ENCODE results near the gene ENKD1.

Gene ENKD1

DNA sequence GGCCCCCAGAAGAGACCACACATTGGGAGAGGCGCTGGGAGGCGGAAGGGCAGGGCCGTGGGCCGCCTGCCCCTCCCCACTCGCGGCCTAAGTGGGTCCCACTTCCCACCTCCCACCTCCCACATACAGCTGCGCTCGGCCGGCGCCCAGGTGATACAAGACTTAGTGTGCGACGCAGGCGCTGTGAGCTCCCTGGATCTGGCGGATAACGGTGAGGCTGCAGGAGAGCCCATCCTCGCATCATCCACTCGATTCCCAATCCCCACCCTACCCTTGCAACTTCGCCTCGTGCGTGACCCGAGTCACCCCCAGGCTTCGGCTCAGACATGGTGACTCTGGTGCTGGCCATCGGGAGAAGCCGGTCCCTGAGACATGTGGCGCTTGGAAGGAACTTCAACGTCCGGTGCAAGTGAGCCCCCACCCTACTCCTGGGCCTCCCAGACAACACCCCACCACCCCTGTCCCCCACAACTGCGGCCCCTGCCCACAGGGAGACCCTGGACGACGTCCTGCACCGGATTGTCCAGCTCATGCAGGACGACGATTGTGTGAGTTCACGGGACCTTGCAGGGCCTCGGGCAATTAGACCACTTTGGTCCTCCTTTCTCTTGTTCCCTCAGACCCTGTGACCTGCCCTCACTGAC lies 17.7 kb downstream of the ENKD1 start:
- DNase-seq = no peak

DNA sequence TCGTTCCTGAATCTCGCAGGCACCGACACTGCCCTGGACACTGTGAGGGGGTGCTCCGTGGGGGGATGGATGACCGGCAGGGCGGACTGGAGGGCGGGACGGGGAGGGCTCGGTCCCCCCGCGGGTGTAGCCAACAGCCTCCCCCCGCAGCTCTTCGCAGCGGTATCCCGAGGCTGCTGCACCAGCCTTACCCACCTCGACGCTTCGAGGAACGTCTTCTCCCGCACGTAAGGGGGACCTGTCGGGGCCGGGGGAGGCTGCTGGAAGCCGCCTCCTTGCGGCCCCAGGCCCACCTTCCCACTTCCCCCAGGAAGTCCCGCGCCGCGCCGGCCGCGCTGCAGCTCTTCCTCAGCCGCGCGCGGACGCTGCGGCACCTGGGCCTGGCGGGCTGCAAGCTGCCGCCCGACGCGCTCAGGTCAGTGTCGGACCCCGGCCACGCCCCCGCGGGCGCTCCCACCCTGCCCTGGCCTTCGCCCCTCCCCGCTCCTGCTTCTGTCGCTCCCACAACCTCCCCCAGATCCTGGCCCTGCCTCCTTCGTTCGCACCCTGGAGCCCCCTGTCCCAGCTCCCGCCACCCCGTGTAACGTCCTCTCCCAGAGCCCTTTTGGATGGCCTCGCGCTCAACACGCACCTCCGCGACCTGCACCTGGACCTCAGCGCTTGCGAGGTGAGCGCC lies 18.3 kb downstream of the ENKD1 start:
- no peak for DNase-seq

DNA sequence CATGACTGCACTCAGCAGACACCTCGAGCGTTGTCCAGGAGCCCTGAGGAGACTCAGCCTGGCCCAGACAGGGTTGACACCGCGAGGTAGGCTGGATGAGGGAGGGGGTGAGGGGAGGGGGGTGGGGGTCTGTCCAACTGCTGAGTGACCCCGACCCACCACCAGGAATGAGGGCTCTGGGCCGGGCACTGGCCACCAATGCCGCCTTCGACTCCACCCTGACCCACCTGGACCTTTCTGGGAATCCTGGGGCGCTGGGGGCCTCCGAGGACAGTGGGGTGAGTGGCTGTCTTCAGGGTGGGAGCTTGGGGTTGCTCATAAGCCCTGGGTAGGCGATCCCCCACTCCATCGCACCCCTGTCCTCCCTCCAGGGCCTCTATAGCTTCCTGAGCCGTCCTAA lies 18.9 kb downstream of the ENKD1 start:
- no peak for DNase-seq

DNA sequence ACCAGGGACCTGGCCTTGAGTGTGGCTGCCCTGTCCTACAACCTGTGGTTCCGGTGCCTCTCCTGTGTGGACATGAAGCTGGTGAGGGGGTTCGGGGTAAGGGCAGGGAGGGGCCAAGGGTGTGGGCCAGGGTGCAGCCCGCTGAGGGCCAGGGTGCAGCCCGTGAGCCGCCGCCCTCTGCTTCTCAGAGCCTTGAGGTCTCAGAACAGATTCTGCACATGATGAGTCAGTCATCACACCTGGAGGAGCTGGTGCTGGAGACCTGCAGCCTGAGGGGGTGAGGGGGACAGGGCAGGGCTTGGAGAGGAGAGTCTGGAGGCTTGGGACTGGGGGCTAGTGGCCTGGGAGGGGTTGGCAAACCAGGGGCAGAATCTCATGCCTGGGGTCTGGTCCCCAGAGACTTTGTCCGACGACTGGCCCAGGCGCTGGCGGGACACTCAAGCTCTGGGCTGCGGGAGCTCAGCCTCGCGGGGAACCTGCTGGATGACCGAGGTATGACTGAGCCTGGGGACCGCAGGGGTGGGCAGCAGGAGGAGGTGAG lies 19.4 kb downstream of the ENKD1 start:
- no peak for DNase-seq

DNA sequence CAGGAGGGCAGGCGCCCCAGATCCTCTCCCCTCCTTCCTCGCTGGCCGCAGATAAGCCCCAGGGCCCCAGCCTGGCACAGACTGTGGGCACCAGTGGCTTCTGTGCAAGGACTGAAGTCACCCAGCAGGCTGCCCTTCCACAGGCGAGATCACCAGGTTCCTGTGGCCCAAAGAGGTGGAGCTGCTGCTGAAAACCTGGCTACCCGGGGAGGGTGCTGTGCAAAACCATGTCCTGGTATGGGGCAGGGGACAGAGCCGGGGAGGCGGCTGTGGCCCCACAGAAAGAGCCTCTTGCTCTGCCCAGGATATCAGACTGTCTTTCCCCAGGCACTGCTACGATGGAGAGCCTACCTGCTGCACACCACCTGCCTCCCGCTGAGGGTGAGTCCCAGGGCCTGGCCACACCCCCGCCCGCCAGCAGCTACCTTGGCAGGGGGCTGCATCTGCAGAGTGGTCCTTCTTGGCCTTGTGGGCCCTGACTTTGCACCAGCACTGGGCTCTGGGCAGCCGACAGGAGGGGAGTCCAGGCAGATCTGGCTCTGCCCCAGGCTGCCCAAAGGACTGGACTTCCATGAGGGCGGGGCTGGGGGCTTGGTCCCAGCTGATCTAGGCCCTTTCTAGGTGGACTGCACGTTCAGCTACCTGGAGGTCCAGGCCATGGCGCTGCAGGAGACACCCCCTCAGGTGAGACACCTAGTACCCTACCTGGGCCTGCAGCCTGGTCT lies 21.0 kb downstream of the ENKD1 start:
- DNase-seq = no peak

DNA sequence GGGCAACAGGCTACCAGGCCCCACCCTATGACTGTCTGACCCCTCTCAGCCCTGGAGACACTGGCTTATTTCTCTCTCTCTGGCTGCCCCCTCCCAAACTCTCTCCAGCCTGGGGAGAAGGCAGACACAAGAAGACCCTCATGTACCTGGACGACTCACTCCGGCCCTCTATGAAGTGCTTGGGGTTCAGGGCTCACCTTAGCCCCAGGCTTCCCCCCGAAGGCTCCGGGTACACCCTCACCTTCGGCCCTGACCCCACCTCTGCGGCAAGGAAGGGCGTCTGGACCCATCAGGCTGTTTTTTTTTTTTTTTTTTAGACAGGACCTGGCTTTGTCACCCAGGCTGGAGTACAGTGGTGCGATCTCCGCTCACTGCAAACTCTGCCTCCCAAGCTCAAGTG lies 22.5 kb downstream of the ENKD1 start:
- no peak for DNase-seq

DNA sequence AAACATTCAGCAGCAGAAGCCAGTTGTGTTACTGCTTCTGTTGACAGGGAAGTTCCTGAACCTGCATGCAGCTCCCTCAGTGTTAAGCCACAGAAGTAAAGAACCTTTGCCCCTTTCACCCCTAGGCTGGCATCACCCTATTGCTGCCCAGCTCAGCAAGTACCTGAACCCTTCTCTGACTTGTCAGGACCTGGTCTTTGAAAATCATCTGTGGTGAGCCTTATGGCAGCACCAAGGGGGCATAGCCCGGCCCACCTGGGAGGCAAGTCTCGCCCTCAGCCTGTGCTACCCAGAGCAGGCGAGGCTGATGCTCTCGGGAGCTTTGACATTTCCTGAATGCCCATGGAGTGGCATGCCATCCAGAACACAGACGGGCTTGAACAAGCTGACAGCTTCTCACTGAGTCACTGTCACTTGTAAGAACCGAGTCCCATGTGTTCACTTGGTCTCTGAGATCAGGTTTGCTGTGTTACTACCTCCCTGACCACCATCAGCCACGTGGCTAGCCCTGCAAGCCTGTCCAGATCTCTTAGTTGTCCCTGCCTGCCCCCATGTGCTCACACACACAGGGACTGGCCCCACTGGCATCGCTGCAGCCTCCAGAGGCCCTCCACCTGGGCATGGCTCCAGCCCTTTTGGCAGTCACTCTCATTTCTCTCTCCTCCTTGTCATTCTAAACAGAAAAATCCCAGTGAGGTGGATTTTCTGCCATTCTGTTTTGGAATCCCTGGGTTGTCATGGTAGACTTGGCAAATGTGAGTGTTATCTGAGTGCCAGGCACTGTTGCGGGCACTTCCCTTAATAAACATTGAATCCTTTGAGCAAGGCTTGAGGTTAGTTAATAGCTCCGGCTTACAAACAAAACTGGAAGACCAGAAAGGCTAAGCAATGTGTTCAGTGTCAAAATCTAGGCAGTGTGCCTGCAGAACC lies 24.5 kb downstream of the ENKD1 start:
- no peak for DNase-seq

DNA sequence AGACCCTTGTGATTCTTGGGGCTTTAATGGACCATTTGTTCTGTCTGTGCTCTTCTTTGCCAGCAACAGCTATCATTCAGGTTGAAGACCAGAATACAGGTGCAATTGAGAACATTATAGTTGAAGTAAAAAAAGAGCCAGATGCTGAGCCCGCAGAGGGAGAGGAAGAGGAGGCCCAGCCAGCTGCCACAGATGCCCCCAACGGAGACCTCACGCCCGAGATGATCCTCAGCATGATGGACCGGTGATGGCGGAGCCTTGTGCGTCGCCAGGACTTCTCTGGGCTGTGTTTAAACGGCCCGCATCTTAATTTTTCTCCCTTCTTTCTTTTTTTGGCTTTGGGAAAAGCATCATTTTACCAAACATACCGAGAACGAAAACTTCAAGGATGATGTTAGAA lies 28.9 kb downstream of the ENKD1 start:
- no peak for DNase-seq

DNA sequence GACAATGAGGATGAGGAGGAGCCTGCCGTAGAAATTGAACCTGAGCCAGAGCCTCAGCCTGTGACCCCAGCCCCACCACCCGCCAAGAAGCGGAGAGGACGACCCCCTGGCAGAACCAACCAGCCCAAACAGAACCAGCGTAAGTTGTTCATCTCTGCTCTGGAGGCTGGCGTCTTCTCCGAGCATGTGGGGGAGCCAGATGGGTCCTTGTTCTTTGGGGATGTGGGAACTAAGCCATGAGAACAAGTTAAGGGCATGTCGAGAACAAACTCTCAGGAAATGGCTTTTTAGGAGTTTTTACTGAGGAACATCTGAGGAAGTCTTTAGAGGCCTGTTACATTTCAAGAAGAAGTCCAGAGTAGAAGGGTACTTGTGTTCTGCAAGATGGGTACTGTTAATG lies 29.8 kb downstream of the ENKD1 start:
- DNase-seq = no peak

DNA sequence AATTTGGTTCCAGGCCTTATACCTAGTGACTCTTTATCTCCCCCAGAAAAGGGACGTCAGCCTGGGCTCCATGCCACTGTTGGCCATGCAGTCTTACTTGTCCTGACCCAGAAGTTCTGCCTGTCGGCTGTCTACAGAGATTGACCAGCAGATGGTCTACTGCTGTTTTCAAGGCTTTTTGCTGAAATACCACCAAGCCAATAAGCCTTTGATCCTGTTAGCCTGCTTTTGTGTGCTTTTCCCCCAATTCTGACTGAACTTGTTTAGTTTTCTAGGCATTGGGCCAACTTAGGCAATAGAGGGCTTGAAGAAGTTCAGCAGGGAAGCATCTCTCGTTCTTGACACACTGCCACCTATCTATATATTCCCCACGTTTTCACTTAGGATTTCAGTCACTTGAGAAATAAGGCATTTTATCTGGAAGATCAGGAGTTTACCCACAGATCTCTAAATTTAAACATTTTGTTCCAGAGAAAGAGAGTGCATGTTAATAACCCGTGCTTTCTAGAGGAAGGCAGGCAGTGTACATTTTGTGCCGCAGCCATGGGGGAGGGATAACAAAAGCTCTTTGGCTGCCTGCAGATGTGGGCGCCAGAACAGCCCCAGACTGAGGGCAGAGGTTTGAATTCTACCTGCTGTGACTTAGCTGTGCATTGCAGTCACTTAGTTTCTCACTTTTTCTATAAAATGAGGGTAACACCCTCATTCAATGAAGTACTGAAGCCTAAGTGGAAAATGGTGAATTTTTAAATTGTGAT lies 34.0 kb downstream of the ENKD1 start:
- no peak for DNase-seq

DNA sequence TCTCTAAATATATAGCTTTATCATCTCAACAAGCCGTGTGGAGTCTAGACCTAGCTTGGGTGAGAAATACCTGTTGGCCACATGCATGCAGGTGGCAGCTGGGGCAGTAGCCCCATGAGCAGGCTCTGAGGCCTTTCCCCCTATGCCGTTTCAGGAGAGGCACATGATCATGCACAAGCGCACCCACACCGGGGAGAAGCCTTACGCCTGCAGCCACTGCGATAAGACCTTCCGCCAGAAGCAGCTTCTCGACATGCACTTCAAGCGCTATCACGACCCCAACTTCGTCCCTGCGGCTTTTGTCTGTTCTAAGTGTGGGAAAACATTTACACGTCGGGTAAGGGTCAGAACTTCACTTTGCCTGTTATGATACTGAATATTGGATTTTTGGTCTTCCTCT lies 38.3 kb downstream of the ENKD1 start:
- DNase-seq = no peak

DNA sequence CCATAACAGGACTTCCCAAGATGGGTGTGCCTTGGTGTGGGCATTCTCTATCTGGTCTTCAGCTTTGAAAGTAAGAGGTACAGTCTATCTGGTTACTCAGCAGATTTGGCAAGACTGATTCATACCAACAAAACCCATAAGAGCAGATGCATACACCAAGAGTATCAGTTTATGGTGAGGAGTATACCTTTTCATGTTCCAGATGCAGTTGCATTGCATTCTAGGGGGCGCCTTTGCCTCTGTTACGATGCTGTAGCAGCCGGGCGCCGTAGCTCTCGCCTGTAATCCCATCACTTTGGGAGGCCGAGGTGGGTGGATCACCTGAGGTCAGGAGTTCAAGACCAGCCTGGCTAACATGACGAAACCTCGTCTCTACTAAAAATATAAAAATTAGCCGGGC lies 52.7 kb downstream of the ENKD1 start:
- peak; percentile 6 for DNase-seq

Measured in stimulated activated CD4-positive, alpha-beta T cell treated with anti-CD3 and anti-CD28 coated beads, Interleukin-4, amount 100 ng/mL, for 24 hours (primary cell).